NCI-H510A treated with DMSO at 0.1 percent for 48 hours (cell line): Measurements from ENCODE around the gene PCGF2.
A peak's percentile ranks its signal among the peaks of the same experiment; 100 is the strongest.

ENCODE experiments used
- DNase-seq: peaks from one replicate; lab custom pipeline; 2025; lab: John Stamatoyannopoulos, UW

PCGF2 gene

DNA sequence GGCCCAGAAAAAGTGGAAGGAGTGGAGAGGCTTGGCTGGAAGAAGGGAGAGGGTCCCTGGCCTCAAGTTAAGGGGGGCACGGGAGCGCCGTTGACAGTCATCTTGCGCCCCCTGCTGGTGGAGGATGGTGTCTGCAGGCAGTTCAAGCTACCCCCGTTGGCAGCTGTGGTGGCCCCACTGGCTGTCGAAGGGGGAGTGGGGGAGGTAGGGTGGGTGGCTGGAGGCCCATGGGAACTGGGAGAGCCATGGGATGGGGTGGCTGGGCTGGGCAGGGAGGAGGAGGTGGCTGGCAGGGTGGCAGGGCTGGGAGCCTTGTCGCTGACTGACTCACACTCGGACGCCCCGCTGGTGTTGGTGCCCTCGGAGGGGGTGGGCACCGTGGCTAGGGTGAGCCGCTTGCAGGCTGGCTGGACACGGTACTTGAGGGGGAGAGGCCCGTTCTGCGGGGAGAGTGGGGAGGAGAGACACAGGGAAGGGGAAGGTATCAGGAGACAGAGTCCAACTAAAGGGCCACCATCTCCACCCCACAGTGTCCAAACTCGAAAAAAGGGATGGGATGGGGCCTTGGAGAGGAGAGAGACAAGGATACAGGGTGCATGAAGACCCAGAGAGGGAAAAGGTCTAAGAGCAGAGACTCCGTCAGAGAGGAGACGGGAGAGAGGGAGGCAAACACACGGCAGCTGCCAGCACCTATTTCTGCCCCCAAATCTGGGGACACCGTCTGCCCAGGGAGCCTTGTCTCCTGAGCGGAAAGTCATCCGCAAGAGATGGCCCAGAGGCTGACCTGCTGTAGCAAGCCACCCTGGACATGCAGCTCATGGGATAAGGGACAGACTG, 12.8 kb downstream of the PCGF2 start:
- DNase-seq: peak; percentile 42

DNA sequence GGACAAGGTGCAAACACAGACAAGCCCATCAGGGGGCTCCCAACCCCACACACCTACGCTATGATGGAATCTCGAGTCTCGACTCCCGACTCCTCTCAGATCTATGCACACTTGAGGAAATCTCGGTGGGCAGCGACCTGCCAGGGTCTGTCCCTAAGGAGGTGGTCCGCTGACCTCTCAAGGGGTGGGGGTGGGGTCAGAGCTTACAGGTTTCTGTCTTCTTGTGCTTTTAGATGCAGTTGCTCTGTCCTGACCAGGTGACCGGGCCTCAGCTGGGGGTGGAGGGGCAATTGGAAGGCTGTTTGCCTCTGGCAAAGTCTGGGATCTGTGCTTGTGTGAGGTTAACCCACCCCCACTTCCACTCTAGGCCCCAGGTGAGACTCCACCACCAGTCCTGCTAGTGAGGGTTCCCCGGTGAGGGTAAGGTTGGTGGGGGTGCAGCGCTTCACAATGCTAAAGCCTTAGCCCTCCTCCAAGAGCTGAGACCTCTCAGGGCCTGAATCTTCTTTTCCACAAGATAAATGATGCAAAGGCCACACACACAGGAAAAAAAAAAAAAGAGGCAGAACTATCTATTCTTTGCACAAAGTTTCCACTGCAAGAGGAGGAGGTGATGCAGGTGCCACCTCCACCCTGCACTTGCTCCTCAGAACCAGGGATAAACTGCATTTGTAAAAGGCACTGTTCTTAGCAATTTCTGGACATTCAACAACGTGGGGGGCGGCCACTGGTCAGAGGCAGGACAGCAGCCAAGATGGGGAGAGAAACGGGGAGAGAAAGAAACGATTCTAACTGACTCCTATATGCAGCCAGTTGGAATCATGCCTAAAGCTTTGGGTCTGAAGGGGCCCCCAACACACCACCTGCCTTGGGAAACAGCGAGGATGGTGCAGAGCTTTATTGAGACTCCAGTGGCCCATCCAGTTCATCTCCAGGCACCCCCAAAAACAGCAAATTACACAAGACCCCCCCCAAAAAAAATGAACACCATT, 13.9 kb downstream of the PCGF2 start:
- no peak for DNase-seq

DNA sequence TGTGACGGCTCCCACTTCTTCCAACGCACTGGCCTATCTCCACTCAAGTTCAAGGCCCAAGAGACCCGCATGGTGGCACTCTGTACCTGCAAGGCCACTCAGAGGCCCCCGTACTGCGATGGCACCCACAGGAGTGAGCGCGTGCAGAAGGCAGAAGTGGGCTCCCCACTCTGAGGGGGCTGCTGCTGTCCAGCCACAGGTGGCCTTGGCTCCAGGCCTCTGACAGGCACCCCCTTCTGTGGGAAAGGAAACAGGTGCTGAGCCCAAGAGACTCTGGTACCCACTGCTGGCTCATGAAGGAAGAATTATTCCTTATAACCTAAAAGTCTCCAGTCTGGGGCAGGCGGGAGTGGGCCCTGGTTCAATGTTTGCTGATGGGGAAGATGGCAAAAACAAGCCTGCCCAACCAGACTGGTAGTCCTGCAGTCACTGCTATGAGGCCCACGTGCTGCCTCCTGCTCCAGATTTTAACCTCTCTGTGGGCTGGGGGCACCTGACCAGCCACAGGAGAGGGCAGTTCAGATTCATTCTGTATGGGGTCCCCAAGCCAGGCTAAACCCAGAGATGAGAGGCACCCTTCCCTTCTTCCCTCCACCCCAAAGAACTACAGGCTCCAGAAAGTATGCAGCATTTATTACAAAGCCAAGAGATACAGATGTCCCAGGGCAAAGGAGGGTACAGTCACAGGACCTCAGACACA, 14.7 kb downstream of the PCGF2 start:
- no peak for DNase-seq

DNA sequence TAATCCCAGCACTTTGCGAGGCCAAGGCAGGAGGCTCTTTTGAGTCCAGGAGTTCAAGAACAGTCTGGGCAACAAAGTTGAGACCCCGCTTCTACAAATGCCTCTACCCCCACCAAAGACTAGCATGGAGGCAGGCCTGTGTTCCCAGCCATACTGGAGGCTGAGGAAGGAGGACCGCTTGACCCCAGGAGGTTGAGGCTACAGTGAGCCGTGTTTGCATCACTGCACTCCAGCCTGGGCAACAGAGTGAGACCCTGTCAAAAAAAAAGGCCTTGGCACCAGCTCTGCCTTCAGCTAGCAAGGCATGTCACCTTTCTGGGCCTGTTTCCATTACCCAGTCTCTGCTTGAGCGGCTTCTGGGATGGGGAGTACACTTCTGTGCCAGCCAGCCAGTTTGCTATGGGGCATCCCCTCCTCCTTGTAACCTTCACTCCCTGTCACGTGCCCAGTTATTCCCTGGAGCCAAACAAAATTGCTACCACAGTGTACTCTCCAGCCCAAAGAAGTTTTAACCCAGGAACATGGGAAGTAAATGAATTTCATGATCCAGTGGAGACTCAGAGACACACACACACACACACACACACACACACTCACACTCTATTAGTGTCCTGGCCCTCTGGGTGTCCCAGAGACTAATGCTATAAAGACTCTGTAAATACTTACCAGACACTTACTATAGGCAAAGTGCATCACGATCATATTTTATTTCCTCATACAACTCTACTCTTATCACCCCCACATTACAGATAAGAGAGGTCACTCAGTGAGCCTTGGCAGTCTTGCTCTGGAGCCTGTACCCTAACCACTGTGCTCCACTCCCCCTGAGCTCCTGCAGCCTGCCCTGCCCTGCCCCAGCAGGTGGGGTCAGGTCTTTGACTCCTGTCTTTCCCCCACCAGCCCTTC, 15.5 kb downstream of the PCGF2 start:
- no peak for DNase-seq

DNA sequence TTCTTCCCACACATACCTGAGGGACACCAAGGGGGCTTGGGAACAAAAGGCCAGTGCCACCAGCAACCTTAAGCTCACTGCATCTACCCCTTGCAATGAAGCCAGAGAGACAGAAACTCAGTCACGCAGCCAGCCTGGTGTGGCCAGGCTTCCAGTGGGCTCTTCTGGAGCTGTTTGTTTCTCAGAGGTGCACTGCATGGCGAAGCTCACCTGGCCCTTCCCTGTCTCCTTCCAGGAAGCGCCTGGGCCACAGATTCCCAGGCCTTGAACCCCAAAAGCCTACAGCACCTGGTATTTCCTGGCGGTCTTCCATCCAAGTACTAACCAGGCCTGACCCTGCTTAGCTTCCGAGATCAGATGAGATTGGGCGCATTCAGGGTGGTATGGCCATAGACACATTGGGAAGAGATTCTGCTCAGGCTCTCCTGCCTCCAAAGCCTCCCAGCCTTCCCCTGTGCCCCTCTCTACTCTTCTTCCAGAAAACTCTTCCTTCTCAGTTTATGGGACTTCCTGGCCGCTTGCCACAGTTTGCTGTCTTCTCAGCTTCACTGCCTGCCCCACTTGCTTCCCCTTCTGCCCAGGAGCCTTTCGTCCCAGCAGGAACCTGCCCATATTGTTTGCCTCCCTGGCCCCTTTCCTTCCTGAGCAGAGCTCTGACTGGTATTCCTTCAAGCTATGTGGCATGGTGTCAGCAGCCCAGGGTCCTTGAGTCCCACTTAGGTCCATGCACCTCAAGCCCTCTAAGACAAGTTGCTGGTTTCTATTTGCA, 16.4 kb downstream of the PCGF2 start:
- DNase-seq: no peak

DNA sequence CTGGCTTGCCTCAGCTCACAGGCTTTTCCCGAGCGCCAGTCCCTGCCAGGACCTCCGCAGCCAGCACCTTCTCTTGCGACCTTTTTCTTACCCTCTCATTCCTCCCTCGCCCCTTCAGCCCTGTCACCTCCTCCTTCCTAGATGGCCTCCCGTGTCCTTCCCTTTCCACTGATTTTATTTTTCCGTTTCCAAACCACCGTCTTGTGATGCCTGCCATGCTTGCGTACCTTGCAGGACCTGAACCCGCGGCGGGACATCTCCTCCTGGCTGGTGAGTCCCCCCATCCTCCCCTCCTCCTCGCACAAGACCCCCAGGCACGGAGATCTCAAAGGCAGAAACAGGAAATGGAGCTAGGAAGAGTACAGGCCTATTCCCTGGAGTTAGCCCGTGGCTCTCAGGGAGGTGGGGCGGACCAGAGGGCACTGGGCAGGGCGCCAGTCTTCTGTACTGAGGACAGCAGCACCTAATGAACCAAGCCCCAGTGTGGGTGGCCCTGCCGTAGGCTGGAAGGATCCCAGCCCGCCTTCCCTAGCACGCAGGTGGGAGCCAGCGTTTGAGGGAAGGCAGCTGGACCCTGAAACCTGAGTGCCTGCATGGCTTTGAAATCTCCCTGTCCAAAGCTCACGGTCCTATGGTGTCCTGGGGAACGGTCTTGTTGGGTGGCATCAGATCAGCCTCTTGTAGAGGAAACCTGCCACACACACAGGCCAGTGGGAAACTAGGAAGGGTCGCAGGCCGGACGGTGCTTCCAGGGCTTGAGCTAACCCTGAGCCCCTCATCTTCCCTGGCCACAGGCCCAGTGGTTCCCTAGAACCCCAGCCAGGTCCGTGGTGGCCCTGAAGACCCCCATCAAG, 17.4 kb downstream of the PCGF2 start:
- DNase-seq: peak; percentile 54

DNA sequence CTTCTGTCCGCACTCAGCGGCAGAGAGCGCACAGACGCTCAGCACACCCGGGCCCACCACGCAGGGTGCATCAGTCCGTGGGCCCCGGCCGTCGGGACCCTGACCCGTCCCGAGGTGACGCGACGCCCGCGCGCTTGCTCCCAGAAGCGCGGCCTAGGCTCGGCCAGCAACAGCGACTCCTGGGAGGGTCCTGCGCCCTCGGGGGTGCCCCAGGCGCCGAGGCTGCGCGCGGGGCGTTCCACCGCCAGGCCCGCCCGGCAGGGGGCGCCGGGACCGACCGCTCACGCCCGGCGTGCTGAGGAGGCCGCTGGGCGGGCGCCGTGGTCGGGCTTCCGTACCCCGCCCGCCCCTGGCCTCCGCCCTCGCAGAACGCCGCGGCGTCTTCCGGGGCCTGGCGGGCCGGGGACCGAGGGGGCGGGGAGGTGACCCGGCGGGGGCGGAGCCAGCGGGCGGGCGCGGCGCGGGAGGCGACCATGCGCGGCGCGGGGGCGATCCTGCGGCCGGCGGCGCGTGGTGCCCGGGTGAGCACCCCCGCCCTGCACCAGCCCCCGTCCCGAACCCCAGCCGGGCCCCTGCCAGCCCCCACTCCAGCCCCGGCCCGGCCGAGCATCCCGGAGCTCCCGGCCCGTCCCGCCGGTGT, 18.1 kb downstream of the PCGF2 start, which contains the start of gene CISD3:
TSS of gene CISD3 (plus strand) at position 456 of the 640 bp plus-strand sequence. CDS start at position 474, 18 bp downstream.
- peak; percentile 85 for DNase-seq

DNA sequence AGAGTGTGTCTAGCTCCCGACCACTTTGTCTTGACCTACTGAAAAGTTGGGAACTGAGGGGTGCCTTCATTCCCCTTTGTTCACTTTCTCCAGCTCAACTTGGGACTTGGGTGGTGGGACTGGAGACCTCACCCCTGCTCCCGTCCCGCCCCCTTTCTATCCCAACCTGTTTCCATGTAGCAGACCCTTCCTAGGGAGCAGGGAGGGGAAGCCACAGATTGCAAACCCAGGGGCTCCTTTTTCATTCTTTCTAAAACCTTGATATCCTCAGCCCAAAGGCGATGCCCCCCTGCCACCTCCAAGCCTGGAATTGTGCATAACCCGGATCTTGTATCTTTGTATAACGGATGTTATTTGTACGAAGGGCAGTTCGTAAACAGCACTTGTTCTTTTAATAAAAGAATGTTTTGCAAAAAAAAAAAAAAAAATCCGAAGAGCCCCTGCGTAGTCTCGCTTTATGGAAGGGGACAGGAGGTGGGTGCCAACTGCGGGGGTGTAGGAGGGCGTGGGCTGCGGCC, 18.7 kb downstream of the PCGF2 start:
- no peak for DNase-seq

DNA sequence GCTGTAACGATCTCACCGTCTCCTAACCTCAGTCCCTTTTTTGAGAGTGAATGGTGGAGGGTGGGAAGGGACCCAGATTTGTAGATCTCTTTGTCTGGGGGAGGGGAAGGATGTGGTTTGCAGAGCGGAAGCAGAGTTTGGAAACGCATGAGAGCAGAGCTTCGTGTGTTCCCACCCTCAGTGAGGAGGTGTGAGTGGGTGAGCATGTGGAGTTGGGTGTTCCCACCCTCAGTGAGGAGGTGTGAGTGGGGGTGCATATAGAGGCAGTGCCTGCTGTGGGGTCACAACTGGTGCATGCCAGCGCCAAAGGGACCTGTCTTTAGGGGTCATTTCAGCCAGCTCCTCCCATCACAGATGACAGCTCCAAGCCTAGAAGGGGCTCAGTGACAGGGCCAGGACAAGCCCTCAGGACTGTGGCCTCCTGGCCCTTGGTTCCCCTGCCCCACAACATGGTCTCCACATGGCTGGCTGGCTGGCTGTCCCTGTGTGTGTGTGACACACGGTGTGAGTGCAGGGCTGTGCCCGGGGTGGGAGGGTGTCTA, 19.8 kb downstream of the PCGF2 start:
- DNase-seq: no peak

DNA sequence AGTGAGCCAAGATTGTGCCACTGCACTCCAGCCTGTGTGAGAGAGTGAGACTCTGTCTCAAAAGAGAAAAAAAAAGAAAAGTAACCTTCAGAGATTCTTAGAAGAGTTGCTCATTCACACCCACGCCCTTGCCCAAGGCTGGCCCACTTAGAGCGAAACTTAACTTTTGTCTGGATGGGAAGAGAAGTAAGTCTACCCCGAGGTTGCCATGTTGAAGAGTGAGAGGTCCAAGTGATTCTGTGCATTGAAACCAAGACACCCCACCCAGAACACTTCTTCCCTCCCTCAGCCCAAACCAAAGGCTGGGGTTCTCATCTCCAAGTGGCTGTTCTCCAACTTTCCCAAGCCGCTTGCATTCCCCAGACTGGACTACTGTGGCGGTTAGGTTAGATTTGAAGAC, 20.4 kb downstream of the PCGF2 start:
- no peak for DNase-seq

DNA sequence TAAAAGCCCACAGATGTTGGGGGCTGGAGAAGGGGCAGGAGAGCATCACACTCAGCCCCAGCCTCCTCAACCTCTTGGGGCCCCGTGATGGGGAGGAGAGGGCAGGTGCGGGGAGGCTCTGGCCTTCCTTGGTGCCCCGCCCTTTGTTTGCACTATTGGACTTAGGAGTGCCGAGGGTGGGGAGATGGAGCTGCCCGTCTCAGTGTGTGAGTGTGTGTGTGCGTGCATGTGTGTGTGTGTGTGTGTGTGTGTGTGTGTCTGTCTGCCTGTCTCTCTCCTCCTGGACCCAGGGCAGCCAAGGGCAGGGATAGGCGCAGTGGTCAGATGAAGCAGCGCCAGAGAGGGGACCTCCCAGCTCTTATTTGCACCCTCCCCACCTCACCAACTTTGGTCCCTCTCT, 22.0 kb downstream of the PCGF2 start:
- peak; percentile 29 for DNase-seq

DNA sequence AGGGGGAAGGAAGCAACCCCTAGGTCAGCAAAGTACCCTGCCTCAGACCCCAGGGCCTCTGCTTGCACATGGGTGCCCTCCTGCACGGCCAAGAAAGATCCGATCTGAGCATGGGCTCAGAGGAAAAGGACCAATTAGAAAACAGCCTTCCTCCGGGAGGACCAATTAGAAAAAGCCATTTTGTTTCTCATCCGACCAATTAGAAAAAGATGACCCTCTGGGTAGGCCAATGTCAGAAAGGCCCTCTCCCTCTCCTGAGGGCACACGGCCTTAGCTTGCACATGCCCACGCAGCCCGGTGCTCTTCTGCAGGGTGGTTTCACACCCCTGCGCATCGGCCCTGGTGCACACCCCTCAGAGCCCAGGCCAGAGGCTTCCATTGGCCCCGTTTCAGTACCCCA, 23.1 kb downstream of the PCGF2 start:
- DNase-seq: peak; percentile 49

DNA sequence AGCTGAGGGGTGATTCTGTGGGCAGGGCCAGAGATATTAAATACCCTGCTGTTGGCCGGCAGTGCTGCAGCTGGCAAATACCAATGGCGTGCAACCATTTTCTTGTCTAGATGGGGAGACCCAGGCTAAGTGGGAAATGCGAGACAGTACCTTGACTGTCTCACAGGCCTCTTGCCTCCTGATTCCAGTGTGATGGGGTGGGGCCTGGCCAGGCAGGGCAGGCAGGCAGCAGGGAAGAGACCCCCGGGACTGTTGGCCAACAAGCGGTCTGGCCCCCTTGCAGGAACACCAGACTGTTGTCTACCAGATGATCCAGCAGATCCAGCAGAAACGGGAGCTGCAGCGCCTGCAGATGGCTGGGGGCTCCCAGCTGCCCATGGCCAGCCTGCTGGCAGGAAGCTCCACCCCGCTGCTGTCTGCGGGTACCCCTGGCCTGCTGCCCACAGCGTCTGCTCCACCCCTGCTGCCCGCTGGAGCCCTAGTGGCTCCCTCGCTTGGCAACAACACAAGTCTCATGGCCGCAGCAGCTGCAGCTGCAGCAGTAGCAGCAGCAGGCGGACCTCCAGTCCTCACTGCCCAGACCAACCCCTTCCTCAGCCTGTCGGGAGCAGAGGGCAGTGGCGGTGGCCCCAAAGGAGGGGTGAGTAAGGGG, 23.7 kb downstream of the PCGF2 start:
- DNase-seq: peak; percentile 78

DNA sequence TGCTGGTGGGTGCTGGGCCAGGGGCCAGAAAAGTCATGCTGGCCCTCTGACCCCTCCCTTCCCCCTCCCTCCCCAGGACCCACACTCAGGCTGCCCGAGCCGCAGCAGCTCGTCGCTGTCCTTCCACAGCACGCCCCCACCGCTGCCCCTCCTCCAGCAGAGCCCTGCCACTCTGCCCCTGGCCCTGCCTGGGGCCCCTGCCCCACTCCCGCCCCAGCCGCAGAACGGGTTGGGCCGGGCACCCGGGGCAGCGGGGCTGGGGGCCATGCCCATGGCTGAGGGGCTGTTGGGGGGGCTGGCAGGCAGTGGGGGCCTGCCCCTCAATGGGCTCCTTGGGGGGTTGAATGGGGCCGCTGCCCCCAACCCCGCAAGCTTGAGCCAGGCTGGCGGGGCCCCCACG, 26.3 kb downstream of the PCGF2 start:
- DNase-seq: no peak

DNA sequence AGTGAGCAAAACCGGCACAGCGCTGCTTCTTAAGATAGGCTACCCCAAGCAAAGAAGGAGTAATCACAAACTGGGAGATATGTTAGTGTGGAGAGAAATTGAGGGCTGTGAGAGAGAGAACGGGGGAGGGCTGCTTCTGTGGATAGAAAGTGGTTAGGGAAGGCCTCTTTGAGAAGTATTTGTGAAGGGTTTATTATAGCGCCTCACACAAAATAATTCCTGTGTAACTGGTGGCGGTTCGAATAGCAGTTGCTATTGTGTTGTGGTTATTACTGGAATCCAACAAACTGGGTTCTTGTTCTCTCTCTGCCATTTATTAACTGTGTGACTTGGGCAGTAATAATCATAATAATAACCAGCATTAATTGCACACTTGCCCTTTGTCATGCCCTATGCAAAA, 27.2 kb downstream of the PCGF2 start:
- DNase-seq: no peak

DNA sequence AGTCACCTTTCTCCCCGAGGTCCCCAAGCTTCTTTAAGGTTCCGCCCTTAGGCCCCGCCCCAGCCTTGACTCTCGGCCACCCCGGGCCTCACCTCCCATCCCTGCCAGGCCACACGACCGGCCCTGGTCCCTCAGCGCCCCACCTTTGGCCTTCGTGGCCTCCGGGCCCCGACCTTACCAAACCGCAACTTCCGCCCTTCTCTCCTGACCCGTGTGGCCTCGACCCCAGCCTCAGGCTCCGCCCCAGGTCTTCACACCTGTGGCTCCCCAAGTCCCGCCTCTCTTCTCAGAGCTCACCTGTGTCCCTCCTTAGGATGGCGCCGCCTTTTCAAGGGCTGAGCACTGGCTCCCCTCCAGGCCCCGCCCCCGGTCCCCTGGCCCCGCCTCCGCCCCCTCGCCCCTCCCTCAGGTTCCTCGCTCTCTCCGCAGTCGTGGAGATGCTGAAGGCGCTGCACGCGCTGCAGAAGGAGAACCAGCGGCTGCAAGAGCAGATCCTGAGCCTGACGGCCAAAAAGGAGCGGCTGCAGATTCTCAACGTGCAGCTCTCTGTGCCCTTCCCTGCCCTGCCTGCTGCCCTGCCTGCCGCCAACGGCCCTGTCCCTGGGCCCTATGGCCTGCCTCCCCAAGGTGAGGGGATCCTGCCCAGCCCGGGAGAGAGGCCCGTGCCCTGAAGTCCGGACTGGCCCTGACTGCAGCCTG, 28.0 kb downstream of the PCGF2 start:
- no peak for DNase-seq

DNA sequence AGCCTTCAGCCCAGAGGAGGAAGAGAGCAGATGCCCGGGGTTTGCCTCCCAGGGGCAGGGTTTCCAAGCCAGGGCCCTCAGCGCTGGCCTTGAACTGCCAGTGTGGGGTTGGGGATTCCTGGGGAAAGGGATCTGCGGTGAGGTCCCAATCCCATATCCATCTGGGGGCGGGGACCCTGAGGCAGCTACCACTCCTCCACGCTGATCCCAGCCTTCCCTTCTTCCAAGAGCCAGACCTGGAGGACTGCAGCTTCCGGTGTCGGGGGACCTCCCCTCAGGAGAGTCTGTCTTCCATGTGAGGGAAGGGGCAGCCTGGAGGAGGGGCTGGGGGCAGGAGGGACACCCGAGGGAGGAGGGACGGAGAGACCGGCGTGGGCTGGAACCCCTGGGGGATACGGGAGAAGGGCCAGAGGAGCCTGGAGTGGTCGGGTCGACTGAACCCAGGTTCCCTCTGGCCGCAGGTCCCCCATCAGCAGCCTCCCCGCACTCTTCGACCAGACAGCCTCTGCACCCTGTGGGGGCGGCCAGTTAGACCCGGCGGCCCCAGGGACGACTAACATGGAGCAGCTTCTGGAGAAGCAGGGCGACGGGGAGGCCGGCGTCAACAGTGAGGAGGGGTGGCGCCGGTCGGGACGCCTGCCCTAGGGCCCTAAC, 28.7 kb downstream of the PCGF2 start:
- DNase-seq: no peak
